HG03442 (cell line): ENCODE results near the gene MPHOSPH9.
"Not testable (repeated sequence)": the region's sequence is repeated elsewhere in the genome, so short reads cannot be mapped to it uniquely, and the experiment has no call there.

Source experiments
- ATAC-seq: cut with Tn5 transposase; IDR thresholded peaks from one replicate; pipeline ENCODE4 v1.9.1; 2021; ENCODE audit warnings: mild to moderate bottlenecking, moderate library complexity; ENCODE audit not compliant: unreplicated experiment

MPHOSPH9 gene

GRCh38 chr12:123258593-123258992, 25.7 kb upstream of the MPHOSPH9 start:
- ATAC-seq = no peak

- no peak for ATAC-seq
Observed at GRCh38 chr12:123254853-123255446, 22.0 kb upstream of the MPHOSPH9 start.

GRCh38 chr12:123253641-123254459, 20.9 kb upstream of the MPHOSPH9 start:
- ATAC-seq = no peak

GRCh38 chr12:123252365-123252764, 19.4 kb upstream of the MPHOSPH9 start:
- ATAC-seq = not testable (repeated sequence)

- ATAC-seq = no peak
Observed at GRCh38 chr12:123251403-123252076, 18.6 kb upstream of the MPHOSPH9 start.

GRCh38 chr12:123250471-123251383, 17.8 kb upstream of the MPHOSPH9 start:
- no peak for ATAC-seq

- not testable (repeated sequence) for ATAC-seq
Observed at GRCh38 chr12:123248996-123249741, 16.2 kb upstream of the MPHOSPH9 start.

- not testable (repeated sequence) for ATAC-seq
Observed at GRCh38 chr12:123248129-123248528, 15.2 kb upstream of the MPHOSPH9 start.

- ATAC-seq = no peak
Observed at GRCh38 chr12:123245678-123246077, 12.7 kb upstream of the MPHOSPH9 start.

- ATAC-seq = no peak
Observed at GRCh38 chr12:123243671-123244262, 10.8 kb upstream of the MPHOSPH9 start.

- ATAC-seq = no peak
Observed at GRCh38 chr12:123242116-123242904, 9.4 kb upstream of the MPHOSPH9 start.

GRCh38 chr12:123238961-123239360, 6.0 kb upstream of the MPHOSPH9 start:
- ATAC-seq = no peak

GRCh38 chr12:123238330-123238682, 5.4 kb upstream of the MPHOSPH9 start:
- ATAC-seq = no peak

GRCh38 chr12:123237646-123238329, 4.8 kb upstream of the MPHOSPH9 start:
- no peak for ATAC-seq

GRCh38 chr12:123233505-123234308, 766 bp upstream of the MPHOSPH9 start:
- ATAC-seq = peak; percentile 7

GRCh38 chr12:123232472-123232806, 502 bp downstream of the MPHOSPH9 start:
- no peak for ATAC-seq

GRCh38 chr12:123231931-123232330, 1.0 kb downstream of the MPHOSPH9 start:
- no peak for ATAC-seq

GRCh38 chr12:123229051-123229450, 3.9 kb downstream of the MPHOSPH9 start:
- no peak for ATAC-seq
